Esophagus muscularis mucosa (tissue), 4 donors: ENCODE data around the gene PGP. TPM values are rescaled to one million over a fixed set of nuclear protein-coding genes. Genes with fewer than 3 reads are reported as not detected.
"Not testable (repeated sequence)": the region's sequence is repeated elsewhere in the genome, so short reads cannot be mapped to it uniquely, and the experiment has no call there.

ENCODE experiments used
- DNase-seq: peaks from one replicate; pipeline ENCODE4 v3.0.0-alpha.2; 2017; ENCODE audit errors: extremely low spot score
- H3K27ac ChIP-seq, 4 donors: fragments of 200-600 bp; sonication (generic); replicated peaks in 1 of 4; 1 replicate in 3 of 4; 2 replicates in 1 of 4; pipeline ENCODE4 v1.5.1; 2016 to 2019; ENCODE audit warnings: mild to moderate bottlenecking in 1 of 4
- H3K27me3 ChIP-seq, 4 donors: fragments of 200-600 bp; sonication (generic); one replicate each; pipeline versions ENCODE4 v1.5.1 to v1.6.0; 2016 to 2019
- H3K36me3 ChIP-seq, 4 donors: fragments of 200-600 bp; sonication (generic); one replicate each; pipeline ENCODE4 v1.5.1; 2016 to 2019
- H3K4me1 ChIP-seq, 4 donors: fragments of 200-600 bp; sonication (generic); one replicate each; pipeline ENCODE4 v1.5.1; 2016 to 2019
- H3K4me3 ChIP-seq, 4 donors: fragments of 200-600 bp; sonication (generic); 1 replicate in 2 of 4; 2 replicates in 2 of 4; pipeline ENCODE4 v1.5.1; 2016 to 2019; ENCODE audit warnings: mild to moderate bottlenecking in 4 of 4, moderate library complexity in 1 of 4
- H3K9me3 ChIP-seq, 4 donors: fragments of 200-600 bp; sonication (generic); 1 replicate in 3 of 4; 2 replicates in 1 of 4; pipeline ENCODE4 v1.5.1; 2016 to 2019
- CTCF ChIP-seq, 3 experiments: fragments of 200-600 bp in 2 of 3; fragments of 450-650 bp in 1 of 3; sonication (generic) in 2 of 3; IDR thresholded peaks; one replicate each; pipeline ENCODE4 v1.5.1; 2017 to 2019; ENCODE audit warnings: antibody characterized with exemption in 3 of 3, mild to moderate bottlenecking in 2 of 3, moderate library complexity in 1 of 3
- EP300 ChIP-seq: sonication (generic); formaldehyde crosslinking; IDR thresholded peaks from one replicate; pipeline ENCODE4 v1.6.1; 2017; ENCODE audit warnings: antibody characterized with exemption
- POLR2A ChIP-seq: fragments of 450-650 bp; IDR thresholded peaks from one replicate; pipeline ENCODE4 v1.6.1; 2017; ENCODE audit warnings: antibody characterized with exemption, moderate library complexity, mild to moderate bottlenecking, low read depth
- POLR2AphosphoS5 ChIP-seq, 2 donors: sonication (generic); formaldehyde crosslinking; IDR thresholded peaks; one replicate each; pipeline ENCODE4 v1.6.1; 2017; ENCODE audit warnings: antibody characterized with exemption in 2 of 2
- WGBS: methylation state at CpG from one replicate; pipeline ENCODE4 v1.1.5; 2018; 5-methylcytosine and 5-hydroxymethylcytosine counted together
- intact Hi-C: fragments of 100-400 bp; cut with DNase I; formaldehyde crosslinking; loops from one replicate; pipeline ENCODE4 v1.15.1; 2023
- total RNA-seq, 4 donors: library from RNA; depleted of rRNA; stranded (reverse); fragments of >200 nt; gene quantifications; one replicate each; pipeline versions ENCODE4 v1.1.0 to v1.2.1, GENCODE V29; 2016

PGP gene
- total RNA-seq, 4 donors from 2014 or later: 8.9 to 20.0 (median 13.7) TPM

- Histone ChIP-seq H3K4me3 (peak overlapping the region; percentile 65 to 87 (median 78)), H3K27ac (peak overlapping the region; percentile 90 to 97 (median 96)), H3K27me3 (no peaks in the 10 kb centered on the region), H3K36me3 (peaks cover 14 to 33% (median 31%) of the 10 kb centered on the region in 4 donors), H3K9me3 (no peaks in the 10 kb centered on the region), H3K4me1 (peaks cover 14 to 29% (median 23%) of the 10 kb centered on the region in 4 donors)
- 77% methylated on average over 13 of the region's 13 CpGs for WGBS
- no peak for DNase-seq
- TF ChIP-seq POLR2AphosphoS5 (IDR thresholded peaks at IDR 0.05) (no peak), CTCF (IDR thresholded peaks at IDR 0.05) (no peak), EP300 (no peak), POLR2A (no peak)
- intact Hi-C loops: no loop called here
These were observed 10.1 kb downstream of the PGP start for GRCh38 chr16:2204416-2205103.

GRCh38 chr16:2203119-2203688 is 11.4 kb downstream of the PGP start:
- H3K4me1 ChIP-seq: peaks cover 14 to 29% (median 23%) of the 10 kb centered on the region in 4 donors

GRCh38 chr16:2200313-2200712 is 14.3 kb downstream of the PGP start:
- H3K4me1 ChIP-seq: peaks cover 9 to 23% (median 21%) of the 10 kb centered on the region in 4 donors
- WGBS: 82% methylated on average over 5 of the region's 6 CpGs
- no peaks in the 10 kb centered on the region for H3K9me3 ChIP-seq
- intact Hi-C loops: no loop called here
- H3K27me3 ChIP-seq: peaks cover 8 to 33% (median 18%) of the 10 kb centered on the region in 4 donors
- no peak for DNase-seq
- H3K4me3 ChIP-seq: no peak overlapping the region
- H3K27ac ChIP-seq: no peak overlapping the region
- TF ChIP-seq CTCF (IDR thresholded peaks at IDR 0.05): no peak
- no peak for TF ChIP-seq EP300
- no peaks in the 10 kb centered on the region for H3K36me3 ChIP-seq

More at GRCh38 chr16:2203119-2203688, 11.4 kb downstream of the PGP start:
- intact Hi-C loops, H3K27ac ChIP-seq, H3K4me3 ChIP-seq, H3K27me3 ChIP-seq, DNase-seq, H3K9me3 ChIP-seq: not testable (repeated sequence)
- H3K36me3 ChIP-seq: peaks cover 4 to 19% (median 18%) of the 10 kb centered on the region in 4 donors
- 95% methylated on average over 8 of the region's 8 CpGs for WGBS

- H3K4me3 ChIP-seq: no peak overlapping the region
- H3K4me1 ChIP-seq: peaks cover 11 to 26% (median 23%) of the 10 kb centered on the region in 4 donors
- no peak overlapping the region for H3K27ac ChIP-seq
- no peaks in the 10 kb centered on the region for H3K9me3 ChIP-seq
- intact Hi-C loops: no loop called here
- no peaks in the 10 kb centered on the region for H3K36me3 ChIP-seq
- peaks cover 8 to 40% (median 22%) of the 10 kb centered on the region in 4 donors for H3K27me3 ChIP-seq
- no peak for DNase-seq
- 50% methylated on average over 2 of the region's 14 CpGs for WGBS
- TF ChIP-seq CTCF (IDR thresholded peaks at IDR 0.05): no peak
- no peak for TF ChIP-seq EP300
- TF ChIP-seq POLR2A: no peak
- TF ChIP-seq POLR2AphosphoS5 (IDR thresholded peaks at IDR 0.05): no peak
These were observed 15.0 kb downstream of the PGP start for GRCh38 chr16:2199621-2200139.

- Histone ChIP-seq H3K36me3 (no peaks in the 10 kb centered on the region), H3K9me3 (no peaks in the 10 kb centered on the region), H3K4me3 (no peak overlapping the region), H3K27ac (no peak overlapping the region), H3K4me1 (peaks cover 9 to 28% (median 21%) of the 10 kb centered on the region in 4 donors), H3K27me3 (peaks cover 8 to 46% (median 22%) of the 10 kb centered on the region in 4 donors)
- WGBS: 68% methylated on average over 5 of the region's 5 CpGs
- no peak for TF ChIP-seq CTCF (IDR thresholded peaks at IDR 0.05)
- no peak for TF ChIP-seq EP300
- TF ChIP-seq POLR2A: no peak
- no peak for TF ChIP-seq POLR2AphosphoS5 (IDR thresholded peaks at IDR 0.05)
- intact Hi-C loops: no loop called here
- DNase-seq: no peak
These were observed 15.5 kb downstream of the PGP start for GRCh38 chr16:2199095-2199494.
